Smooth muscle cell (in vitro differentiated cells): Measurements from ENCODE around the gene ADRB1. TPM values are rescaled to one million over a fixed set of nuclear protein-coding genes. Genes with fewer than 3 reads are reported as not detected.

Source experiments
- DNase-seq: peaks from one replicate; lab custom pipeline; 2025; ENCODE audit not compliant: unreplicated experiment; lab: John Stamatoyannopoulos, UW
- H2AFZ ChIP-seq: fragments of 200-600 bp; sonication (generic); 2 replicates; pipeline ENCODE4 v1.6.0; 2016; ENCODE audit warnings: antibody characterized with exemption, low read depth, mild to moderate bottlenecking
- H3F3A ChIP-seq: fragments of 200-600 bp; sonication (generic); 2 replicates; pipeline ENCODE4 v1.6.0; 2017; ENCODE audit warnings: antibody characterized with exemption, low read depth
- H3K27ac ChIP-seq: fragments of 200-600 bp; sonication (generic); 2 replicates; pipeline ENCODE4 v1.5.1; 2016; ENCODE audit warnings: low read depth, mild to moderate bottlenecking
- H3K27me3 ChIP-seq: fragments of 200-600 bp; sonication (generic); 2 replicates; pipeline ENCODE4 v1.6.1; 2016; ENCODE audit warnings: low read depth, mild to moderate bottlenecking
- H3K36me3 ChIP-seq: fragments of 200-600 bp; sonication (generic); 2 replicates; pipeline ENCODE4 v1.5.1; 2016; ENCODE audit warnings: low read depth
- H3K4me1 ChIP-seq: fragments of 200-600 bp; sonication (generic); 2 replicates; pipeline ENCODE4 v1.5.1; 2016; ENCODE audit warnings: low read depth
- H3K4me2 ChIP-seq: fragments of 200-600 bp; sonication (generic); 2 replicates; pipeline ENCODE4 v1.6.0; 2016; ENCODE audit warnings: mild to moderate bottlenecking
- H3K4me3 ChIP-seq: fragments of 200-600 bp; sonication (generic); 2 replicates; pipeline ENCODE4 v1.5.1; 2016; ENCODE audit warnings: mild to moderate bottlenecking
- H3K79me2 ChIP-seq: fragments of 200-600 bp; sonication (generic); 2 replicates; pipeline ENCODE4 v1.6.0; 2016; ENCODE audit warnings: low read depth, mild to moderate bottlenecking
- H3K9ac ChIP-seq: fragments of 200-600 bp; sonication (generic); 2 replicates; pipeline ENCODE4 v1.6.0; 2016; ENCODE audit warnings: low read depth
- H3K9me3 ChIP-seq: fragments of 200-600 bp; sonication (generic); replicated peaks from 2 replicates; pipeline ENCODE4 v1.5.1; 2016; ENCODE audit warnings: low read depth
- H4K20me1 ChIP-seq: fragments of 200-600 bp; sonication (generic); 2 replicates; pipeline ENCODE4 v1.6.0; 2016; ENCODE audit warnings: low read depth
- CTCF ChIP-seq: fragments of 200-600 bp; sonication (generic); IDR thresholded peaks from 2 replicates; pipeline ENCODE4 v1.5.1; 2017; ENCODE audit warnings: borderline replicate concordance, mild to moderate bottlenecking, antibody characterized with exemption; ENCODE audit not compliant: insufficient read depth, poor library complexity, severe bottlenecking
- WGBS: methylation state at CpG from one replicate; pipeline ENCODE4 v1.1.7; 2016; ENCODE audit warnings: low lambda C conversion rate; 5-methylcytosine and 5-hydroxymethylcytosine counted together
- polyA plus RNA-seq: library from polyadenylated mRNA; unstranded; fragments of >200 nt; fragmentation: Nextera tagmentation; extraction: Ambion mirVana; gene quantifications from 2 replicates; pipeline ENCODE4 v1.2.1, GENCODE V29; 2016
- total RNA-seq: library from RNA; depleted of rRNA; stranded (reverse); fragments of >200 nt; gene quantifications from 2 replicates; pipeline ENCODE4 v1.2.3, GENCODE V29; 2014

The ADRB1 gene
- total and polyA plus RNA-seq, 2 experiments from 2014 or later: not detected

DNA sequence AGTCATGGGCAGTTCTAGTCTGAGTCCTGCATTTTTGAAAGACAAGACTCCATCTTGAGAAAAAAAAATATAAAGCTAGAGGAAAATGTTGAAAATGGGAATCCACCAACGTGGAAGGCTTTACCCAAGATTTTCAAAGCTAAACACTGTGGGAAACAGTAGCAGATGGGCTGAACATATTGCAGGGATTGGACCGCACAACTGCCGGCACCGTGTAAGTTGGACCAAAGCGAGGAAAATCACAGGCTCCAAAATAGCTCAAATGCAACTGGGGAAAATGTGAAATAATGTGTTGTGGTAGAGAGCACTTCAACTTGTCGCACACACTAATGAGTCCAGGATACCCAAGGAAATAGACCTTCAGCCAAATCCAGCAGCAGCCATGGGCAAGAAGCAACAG is 26.4 kb upstream of the ADRB1 start:
- H3K27me3 ChIP-seq: peaks cover 52% of the 10 kb centered on the region
- TF ChIP-seq CTCF: no peak
- H3F3A ChIP-seq: no peaks in the 10 kb centered on the region
- no peaks in the 10 kb centered on the region for H3K79me2 ChIP-seq
- no peak overlapping the region for H3K27ac ChIP-seq
- 84% methylated on average over 6 of the region's 6 CpGs for WGBS
- no peak overlapping the region for H3K4me3 ChIP-seq
- H3K4me2 ChIP-seq: no peak overlapping the region
- no peaks in the 10 kb centered on the region for H3K36me3 ChIP-seq
- H2AFZ ChIP-seq: no peak overlapping the region
- no peaks in the 10 kb centered on the region for H3K9me3 ChIP-seq
- DNase-seq: no peak
- H4K20me1 ChIP-seq: no peaks in the 10 kb centered on the region
- H3K9ac ChIP-seq: no peak overlapping the region
- no peaks in the 10 kb centered on the region for H3K4me1 ChIP-seq

GRCh38 chr10:114017873-114018272 is 25.8 kb upstream of the ADRB1 start:
- H3F3A ChIP-seq: no peaks in the 10 kb centered on the region
- no peak overlapping the region for H3K9ac ChIP-seq
- H2AFZ ChIP-seq: no peak overlapping the region
- H3K9me3 ChIP-seq: no peaks in the 10 kb centered on the region
- H3K27ac ChIP-seq: no peak overlapping the region
- 69% methylated on average over 5 of the region's 5 CpGs for WGBS
- no peaks in the 10 kb centered on the region for H3K4me1 ChIP-seq
- H3K4me2 ChIP-seq: no peak overlapping the region
- no peak overlapping the region for H3K4me3 ChIP-seq
- H3K36me3 ChIP-seq: no peaks in the 10 kb centered on the region
- no peak for DNase-seq
- H3K79me2 ChIP-seq: no peaks in the 10 kb centered on the region
- no peak for TF ChIP-seq CTCF
- peaks cover 52% of the 10 kb centered on the region for H3K27me3 ChIP-seq
- no peaks in the 10 kb centered on the region for H4K20me1 ChIP-seq

DNA sequence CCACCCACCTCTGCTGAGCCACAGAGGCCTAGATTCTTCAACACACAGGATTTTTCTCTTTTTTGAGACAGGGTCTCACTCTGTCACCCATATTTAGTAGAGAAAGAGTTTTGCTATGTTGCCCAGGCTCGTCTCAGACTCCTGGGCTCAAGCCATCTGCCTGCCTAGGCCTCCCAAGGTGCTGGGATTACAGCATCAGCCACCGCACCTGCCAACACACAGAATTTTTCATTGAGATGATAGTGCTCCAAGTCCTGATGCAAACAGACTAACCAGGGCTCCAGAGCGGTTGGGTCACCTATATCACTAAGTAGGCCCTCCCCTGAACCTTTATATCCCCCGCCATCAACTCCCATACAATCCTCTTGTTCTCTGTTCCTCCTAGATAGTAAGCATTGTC is 24.4 kb upstream of the ADRB1 start:
- Histone ChIP-seq H4K20me1 (no peaks in the 10 kb centered on the region), H3K27me3 (peaks cover 43% of the 10 kb centered on the region), H3K27ac (no peak overlapping the region), H3F3A (no peaks in the 10 kb centered on the region), H3K4me2 (no peak overlapping the region), H3K4me1 (no peaks in the 10 kb centered on the region), H3K36me3 (no peaks in the 10 kb centered on the region), H2AFZ (no peak overlapping the region), H3K9me3 (no peaks in the 10 kb centered on the region), H3K79me2 (no peaks in the 10 kb centered on the region), H3K9ac (no peak overlapping the region), H3K4me3 (no peak overlapping the region)
- DNase-seq: no peak
- TF ChIP-seq CTCF: no peak
- 85% methylated on average over 4 of the region's 4 CpGs for WGBS

- no peaks in the 10 kb centered on the region for H3K79me2 ChIP-seq
- no peak for DNase-seq
- no peaks in the 10 kb centered on the region for H4K20me1 ChIP-seq
- H3K4me3 ChIP-seq: no peak overlapping the region
- TF ChIP-seq CTCF: no peak
- no peak overlapping the region for H3K27ac ChIP-seq
- 98% methylated on average over 3 of the region's 3 CpGs for WGBS
- H3K27me3 ChIP-seq: peaks cover 35% of the 10 kb centered on the region
- H2AFZ ChIP-seq: no peak overlapping the region
- no peaks in the 10 kb centered on the region for H3K36me3 ChIP-seq
- H3K4me2 ChIP-seq: no peak overlapping the region
- H3F3A ChIP-seq: no peaks in the 10 kb centered on the region
- H3K9ac ChIP-seq: no peak overlapping the region
- peaks cover under 1% of the 10 kb centered on the region for H3K4me1 ChIP-seq
- H3K9me3 ChIP-seq: no peaks in the 10 kb centered on the region
These were observed 22.5 kb upstream of the ADRB1 start for GRCh38 chr10:114021154-114021553.
